Daoy (cell line): ENCODE measurements around the gene SCGB2A2. TPM values are rescaled to one million over a fixed set of nuclear protein-coding genes. Genes with fewer than 3 reads are reported as not detected.

Experiments used
- DNase-seq: peaks from one replicate; pipeline ENCODE4 v3.0.0-alpha.2; 2015; ENCODE audit warnings: low read depth
- total RNA-seq: library from RNA; depleted of rRNA; stranded (reverse); fragments of >200 nt; shearing (Covaris generic); gene quantifications from 2 replicates; pipeline ENCODE4 v1.2.3, GENCODE V29; 2014; rRNA removed

SCGB2A2 gene
- not detected in 2 replicates for total RNA-seq

DNA sequence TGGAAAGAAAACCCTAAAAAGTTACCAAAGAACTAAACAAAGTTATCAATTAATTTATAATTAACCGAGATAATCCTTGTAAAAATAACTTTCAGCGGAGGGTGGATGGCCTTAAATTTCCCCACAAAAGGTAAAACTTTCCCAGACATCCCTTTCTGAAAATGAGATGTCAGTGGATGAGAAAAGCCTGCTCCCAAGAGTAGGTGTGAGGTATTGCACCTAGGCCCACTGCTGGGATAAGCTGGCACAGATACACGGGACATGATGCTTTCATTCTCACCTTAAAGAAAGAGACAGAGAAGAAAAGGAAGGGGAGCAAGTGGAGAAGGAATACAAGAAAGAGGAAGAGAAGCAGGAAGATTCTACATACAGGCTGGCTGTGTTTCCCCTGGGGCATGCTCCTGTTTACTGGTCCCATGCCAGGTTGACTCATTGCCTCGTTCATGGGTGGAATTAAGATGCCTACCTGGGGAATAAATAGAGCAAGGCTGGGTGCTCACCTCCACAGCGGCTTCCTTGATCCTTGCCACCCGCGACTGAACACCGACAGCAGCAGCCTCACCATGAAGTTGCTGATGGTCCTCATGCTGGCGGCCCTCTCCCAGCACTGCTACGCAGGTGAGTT lies at the start of gene SCGB2A2:
SCGB2A2 (plus strand) TSS at position 505 of the 625 bp plus-strand sequence; CDS start at position 564, 59 bp downstream.
- peak; percentile 10 for DNase-seq

DNA sequence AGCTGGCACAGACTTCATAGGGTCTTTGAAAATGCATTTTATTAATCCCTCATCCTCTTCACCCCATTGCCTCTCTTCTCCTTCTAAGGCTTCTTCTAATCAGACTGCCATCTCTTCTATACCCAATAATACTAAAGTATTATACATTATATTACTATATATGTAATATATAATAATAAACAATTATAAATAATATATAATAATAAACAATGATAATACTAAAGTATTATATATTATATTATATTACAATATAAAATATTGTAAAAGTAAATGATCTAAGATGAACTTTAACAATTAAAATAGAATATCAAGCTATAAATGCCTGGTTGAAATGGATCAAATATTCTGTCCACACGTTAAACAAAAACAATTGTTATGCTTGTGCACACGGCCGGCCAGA lies 48.5 kb upstream of the SCGB2A2 start:
- DNase-seq: no peak

DNA sequence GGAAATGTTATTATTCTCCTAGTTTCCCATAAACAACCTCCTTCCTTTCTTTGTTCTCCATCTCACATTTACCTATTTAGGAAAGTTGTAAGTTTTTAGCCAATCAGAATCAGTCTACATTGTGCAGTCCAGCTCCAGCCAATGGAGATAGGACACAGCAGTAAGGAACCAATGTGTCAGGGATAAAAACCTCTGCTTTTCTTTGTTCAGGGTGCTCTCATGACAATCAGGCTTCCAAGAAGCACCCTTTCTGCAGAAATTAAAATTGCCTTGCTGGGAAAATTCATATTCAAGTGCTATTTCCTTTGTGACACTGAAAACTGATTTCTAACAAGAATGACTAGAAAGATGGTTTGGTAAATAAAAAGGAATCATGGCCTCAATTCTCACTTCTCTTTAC lies 46.9 kb upstream of the SCGB2A2 start:
- DNase-seq: no peak

DNA sequence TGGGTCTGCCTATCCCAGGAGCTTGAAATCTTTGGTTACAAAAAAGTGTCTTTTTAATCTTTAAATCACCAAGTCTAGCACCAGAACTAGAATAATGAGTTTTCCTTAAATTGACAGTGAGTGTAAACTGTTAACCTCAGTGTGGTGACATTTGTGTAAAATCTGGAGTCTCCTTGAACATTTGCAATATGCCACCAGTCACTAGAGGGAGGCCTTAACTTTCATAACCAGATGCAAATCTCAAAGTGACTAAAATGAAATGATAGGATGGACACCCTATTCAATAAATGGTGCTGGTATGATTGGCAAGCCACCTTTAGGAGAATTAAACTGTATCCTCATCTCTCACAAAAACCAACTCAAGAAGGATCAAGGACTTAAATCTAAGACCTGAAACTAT lies 36.2 kb upstream of the SCGB2A2 start:
- no peak for DNase-seq

DNA sequence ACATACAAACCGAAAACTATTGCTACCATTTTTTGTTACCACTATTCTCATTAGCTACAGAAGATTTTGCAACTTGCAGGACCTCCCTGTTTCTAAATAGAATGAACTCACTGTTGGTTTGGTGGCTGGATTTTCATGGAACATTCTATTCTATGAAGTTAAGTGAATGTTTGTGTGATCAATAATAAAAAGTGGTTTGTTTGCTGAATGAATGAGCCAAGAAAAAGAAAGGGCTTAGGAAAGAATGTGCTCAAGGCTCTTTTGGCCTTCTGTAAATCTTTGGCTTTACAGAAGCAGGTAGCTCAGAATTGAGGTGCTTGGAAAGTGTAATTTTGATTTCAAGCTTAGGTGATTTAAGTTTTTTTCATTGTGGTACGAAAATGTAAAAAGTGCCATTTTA lies 33.8 kb upstream of the SCGB2A2 start:
- no peak for DNase-seq

DNA sequence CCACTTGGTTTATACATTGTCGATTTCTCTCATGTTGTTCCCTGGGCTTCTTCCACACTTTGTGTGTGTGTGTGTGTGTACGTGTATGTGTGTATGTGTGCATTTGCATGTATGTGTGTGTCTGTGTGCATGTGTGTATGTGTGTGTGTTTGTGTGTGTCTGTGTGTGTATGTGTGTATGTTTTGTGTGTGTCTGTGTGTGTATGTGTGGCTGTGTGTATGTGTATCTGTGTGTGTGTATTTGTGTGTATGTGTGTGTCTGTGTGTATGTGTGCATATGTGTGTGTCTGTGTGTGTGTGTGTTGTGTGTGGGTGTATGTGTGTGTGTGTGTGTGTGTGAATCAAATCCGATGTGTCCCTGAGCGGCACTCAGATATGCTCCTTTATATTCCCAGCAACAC lies 32.5 kb upstream of the SCGB2A2 start:
- no peak for DNase-seq

DNA sequence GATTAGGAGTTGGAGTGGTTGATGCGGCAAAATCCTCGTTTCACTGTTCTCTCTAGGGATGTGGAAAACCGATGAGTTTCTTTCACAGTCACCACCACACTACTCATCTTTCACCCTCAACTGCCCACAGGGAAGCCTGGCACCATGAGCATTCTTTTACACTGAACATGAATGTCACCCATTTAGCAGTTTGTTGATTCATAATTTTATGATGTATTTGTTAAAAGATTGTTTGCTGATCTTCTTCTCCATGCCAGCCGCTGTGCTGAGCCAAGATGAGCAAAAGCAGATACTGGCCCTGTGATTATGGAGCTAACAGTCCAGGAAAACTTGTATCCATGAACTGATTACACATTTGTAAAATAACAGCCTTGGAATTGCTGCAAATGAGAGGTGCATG lies 31.8 kb upstream of the SCGB2A2 start:
- DNase-seq: no peak

DNA sequence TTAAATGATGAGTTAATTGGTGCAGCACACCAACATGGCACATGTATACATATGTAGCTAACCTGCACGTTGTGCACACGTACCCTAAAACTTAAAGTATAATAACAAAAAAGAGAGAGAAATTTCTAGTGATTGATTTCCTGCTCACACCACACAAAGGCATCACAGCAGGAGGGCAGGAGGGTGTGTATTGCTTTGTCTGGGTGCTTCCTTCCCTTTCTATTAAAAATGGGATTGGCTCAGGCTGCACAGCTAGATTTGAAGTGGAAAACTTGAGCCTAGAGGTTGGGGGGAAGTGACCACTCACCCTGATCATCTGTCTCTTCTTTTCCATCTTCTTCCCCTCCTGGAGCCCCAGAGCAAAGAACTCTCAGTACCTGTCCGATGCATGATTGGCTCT lies 28.9 kb upstream of the SCGB2A2 start:
- DNase-seq: no peak

DNA sequence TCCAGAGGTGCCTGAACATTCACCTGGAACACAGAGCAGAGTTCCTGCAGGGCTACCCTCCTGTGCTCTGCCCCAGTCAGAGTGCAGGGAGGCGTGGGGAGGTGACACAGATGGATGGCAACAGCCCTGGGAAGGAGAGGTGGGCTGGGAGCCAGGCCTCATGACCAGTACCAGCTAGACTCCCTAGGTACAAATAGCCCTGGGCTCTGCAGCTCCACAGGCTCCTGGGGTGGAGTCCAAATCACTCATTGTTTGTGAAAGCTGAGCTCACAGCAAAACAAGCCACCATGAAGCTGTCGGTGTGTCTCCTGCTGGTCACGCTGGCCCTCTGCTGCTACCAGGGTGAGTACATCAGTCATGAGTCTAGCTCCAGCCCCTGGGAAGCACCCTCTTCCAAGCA lies 27.9 kb upstream of the SCGB2A2 start, which contains the start of gene SCGB1D2:
SCGB1D2 (plus strand) TSS at position 219 of the 400 bp plus-strand sequence; CDS start at position 288, 69 bp downstream.
- DNase-seq: peak; percentile 56

DNA sequence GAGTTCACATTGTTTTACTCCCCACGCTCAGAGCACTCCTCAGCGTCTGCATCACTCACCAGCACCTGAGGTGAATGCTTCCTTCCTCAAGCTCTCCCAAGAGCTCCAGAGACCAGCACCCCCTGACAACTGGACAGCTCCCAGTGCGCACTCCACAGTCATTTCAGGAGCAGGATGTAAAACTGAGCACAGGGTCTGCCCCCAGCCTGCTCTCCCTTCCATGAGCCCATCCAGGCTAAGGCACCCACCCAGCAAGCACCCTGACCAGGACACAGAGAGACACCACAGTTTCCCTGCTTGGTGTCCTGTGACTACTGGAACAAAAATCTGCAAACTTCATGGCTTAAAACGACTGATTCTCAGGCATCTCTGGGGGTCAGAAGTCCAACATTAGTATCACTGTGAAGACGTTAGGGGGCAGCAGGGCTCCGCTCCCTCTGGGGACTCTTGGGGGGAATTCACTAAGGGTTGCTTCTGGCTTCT lies 24.6 kb upstream of the SCGB2A2 start:
- DNase-seq: peak; percentile 30

DNA sequence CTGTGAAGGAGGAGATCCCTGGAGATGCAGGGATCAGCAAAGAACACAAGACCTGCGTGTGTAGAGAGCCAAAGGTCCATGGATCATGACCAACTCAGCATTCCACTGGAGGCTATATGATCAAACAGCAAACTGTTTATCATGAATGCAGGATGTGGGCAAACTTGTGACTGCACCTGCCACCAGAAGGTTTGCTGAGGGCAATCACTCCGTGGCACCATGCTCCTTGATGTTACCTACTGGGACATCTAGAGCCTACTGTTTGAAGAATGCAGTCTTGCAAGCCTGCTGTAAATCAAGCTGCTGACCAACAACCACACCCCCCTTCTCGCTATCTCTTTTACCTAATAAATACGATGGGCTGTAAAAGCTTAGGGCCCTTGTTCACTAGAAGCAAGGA lies 18.3 kb upstream of the SCGB2A2 start:
- DNase-seq: no peak

DNA sequence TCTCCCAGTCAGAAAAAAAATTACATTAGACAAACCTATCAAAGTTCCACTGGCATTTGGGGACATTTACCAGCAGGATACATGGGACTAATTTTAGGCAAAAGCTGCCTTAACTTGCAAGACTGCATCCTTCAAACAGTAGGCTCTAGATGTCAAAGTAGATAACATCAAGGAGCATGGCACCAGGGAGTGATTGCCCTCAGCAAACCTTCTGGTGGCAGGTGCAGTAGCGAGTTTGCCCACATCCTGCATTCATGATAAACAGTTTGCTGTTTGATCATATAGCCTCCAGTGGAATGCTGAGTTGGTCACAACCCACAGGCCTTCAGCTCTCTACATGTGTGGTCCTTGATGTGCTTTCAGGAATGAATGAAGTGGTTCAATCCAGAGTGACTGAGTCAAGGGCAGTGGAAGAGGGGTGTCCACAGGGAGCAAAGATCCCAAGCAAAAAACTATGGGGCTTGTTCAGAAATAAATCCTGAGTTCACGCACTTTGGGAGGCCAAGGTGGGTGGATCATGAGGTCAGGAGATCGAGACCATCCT lies 15.9 kb upstream of the SCGB2A2 start:
- DNase-seq: no peak

DNA sequence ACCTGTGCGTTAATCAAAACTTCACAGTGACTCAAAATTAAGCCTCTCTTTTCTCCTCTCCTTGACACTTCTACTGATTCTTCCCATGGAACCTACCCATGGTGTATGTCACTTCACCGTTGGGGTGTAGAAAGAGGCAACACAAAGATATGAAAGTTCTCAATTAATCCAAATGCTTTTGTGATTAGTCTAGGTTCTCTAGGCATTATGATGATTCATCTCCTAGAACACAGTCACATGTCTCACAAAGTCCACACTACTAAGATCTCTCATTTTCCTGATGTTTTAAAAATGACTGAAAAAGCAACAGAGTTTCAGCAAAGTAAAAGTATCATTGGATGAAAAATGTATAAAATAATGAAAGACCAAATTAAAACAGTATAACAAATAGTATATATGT lies 13.7 kb upstream of the SCGB2A2 start:
- no peak for DNase-seq

DNA sequence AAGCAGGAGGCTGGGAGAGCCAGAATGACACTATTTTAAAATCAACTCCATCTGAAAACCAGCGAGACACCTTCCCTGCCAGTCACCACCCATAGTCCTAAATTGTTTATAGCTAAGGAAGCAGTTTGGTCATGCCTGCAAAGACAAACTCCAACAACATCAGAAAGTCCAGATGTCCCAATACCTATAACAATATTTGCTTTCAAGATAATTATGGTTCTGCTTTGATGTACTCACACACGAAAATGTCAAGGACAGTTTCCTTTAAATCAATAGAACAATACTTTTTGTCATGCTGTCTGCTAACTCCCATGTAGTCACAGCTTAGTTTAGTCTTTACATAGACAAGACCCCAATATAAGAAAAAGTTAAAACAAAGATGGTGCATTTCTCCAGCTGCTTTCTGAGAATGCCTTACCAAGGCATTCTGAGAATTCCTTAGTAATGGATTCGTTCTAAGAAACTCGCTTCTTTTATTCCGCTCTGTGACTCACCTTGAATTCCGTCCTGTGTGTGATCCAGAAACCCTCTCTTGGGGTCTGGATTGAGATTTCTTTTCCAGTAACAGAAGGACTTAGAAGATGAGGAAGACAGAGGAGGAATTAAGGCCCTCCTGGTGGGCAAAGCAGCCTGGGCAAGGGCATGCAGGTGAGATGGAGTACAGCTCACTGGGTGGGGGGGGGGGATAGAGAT lies 9.6 kb upstream of the SCGB2A2 start:
- no peak for DNase-seq

DNA sequence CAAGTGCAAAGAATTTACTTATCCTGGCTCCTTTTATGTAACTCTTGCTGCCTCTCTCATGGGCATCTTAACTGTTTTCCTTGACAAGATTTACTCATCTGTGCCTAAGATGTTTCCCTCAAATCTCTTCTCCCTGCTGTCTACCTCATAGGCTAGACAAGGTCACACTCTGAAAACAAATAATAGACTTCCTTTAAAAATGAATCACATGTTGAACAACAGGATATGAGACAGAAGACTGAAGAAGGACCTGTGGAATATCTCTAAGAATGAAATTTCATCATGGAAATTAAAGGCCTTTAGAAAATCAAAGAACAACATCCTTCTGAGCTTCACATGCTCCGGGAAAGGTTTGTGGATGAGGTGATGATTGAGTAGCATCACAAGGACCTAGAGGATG lies 6.0 kb upstream of the SCGB2A2 start:
- no peak for DNase-seq

DNA sequence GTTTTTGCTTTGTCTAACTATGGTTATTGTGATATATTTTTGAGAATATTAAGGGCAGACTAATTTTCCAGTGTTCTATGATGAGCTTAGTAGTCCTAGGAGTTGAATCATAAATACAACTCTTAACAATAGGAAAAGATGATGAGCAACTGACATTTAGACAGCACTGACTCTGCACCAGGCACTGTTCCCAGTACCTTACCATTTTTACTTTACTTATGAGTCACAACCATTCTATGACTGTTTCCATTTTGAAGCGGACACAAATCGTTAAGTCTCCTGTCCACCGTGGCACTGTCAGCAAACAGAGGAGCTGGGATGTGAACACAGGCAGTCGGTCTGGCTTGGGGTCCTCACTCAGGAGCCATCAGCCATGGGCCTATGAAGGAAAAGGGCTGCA lies 3.4 kb upstream of the SCGB2A2 start:
- peak; percentile 33 for DNase-seq

DNA sequence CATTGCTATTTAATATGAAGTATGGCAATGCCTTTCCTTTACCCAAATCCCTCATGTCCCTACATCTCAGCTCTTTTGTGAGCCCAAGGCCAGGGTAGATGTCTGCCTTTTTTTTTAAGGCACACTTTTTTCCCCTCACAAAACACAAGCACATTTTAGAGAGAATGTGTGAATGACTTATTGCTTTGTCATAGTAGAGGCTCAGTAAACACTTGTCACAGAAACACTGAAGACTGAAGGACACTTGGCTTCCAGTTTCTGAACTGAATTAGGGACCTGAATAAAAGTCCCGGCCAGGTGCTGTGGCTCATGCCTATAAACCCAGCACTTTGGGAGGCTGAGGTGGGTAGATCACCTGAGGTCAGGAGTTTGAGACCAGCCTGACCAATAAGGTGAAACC lies 2.9 kb upstream of the SCGB2A2 start:
- DNase-seq: no peak

DNA sequence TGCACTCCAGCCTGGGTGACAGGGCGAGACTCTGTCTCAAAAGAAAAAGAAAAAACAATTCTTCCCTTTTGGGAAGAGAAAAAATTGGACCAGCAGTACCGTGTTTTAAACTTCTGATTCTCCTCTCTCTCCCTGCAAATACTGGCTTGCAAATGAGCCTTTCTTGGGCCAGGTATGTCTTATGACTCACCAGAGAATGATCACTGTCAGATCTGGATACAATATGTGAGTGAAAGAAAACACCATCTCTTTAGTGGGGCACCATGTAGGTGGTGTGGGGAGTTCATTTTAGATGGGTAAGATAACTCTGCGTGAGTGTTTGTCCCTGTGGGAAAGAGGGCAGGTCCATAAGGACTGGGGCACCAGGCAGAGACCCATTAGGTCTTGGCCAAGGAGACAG lies 2.4 kb upstream of the SCGB2A2 start:
- no peak for DNase-seq

DNA sequence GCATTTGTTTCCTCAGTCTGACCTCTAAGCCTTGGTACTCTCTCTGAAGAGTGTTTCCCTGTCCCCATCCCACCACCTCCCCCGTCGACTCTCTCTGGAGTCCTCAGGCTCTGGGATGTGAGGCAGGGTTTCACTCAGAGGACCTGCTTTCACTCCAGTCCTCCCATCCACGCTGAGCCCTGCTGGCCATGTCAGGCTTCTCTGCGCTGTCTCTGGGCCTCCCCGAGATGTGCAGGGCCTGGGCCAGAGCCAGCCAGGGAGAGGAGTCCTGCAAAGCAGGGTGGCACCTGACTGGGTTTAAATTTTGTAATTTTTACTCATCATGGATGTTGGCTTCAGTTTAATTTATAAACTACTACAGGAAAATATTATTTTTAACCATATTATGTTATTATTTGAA lies 3.3 kb downstream of the SCGB2A2 start:
- DNase-seq: no peak

DNA sequence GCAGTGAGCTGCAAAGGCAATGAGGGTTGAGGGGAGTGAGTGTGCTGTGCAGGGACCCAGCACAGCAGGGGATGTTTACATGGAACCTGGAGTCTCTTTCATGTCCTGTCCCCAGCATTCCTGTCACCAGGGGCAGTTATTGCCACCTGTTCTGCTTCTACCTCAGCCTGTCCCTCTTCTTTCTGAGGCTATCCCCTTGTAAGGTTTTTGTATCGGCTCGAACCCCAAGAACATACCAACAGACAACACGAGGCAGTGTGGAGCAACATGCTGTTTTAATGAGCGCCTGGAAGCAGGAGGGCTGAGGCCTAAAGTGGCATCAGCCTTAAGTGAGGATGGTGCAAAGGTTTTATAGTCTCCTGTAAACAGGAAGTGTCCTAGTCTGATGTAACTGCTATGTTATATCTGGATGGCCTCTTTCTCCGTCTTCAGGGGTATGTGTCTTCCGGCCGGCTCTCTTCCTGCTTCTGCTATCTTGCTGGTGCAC lies 3.9 kb downstream of the SCGB2A2 start:
- DNase-seq: no peak

DNA sequence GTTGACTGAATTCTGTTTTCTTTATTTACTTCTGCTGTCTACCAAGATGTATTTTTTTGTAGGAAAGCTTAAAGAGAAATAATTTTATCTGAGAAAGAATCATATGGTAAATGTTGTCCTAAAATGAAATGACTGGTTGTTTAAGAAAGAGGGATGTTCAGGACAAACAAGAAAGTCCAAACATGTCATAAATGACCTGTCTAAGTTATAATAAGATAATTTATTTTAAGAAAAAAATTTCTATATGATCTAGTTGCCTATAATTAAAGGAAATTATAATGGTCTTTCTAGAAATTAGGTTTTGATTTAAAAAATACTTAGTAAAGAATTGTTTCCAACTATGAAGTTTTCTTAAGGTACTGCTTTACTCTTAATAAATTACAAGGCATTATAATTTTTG lies 10.5 kb downstream of the SCGB2A2 start:
- no peak for DNase-seq

DNA sequence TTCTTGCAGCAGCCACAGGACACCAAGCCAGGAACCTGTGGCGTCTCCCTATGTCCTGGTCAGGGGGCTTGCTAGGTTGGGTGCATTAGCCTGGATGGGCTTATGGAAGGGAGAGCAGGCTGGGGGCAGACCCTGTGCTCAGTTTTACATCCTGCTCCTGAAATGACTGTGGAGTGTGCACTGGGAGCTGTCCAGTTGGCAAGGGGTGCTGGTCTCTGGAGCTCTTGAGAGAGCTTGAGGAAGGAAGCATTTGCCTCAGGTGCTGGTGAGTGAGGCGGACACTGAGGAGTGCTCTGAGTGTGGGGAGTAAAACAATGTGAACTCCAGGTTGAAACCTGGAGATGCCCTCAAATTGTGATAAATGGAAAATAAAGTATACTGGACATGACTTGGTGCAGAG lies 25.5 kb downstream of the SCGB2A2 start:
- no peak for DNase-seq

DNA sequence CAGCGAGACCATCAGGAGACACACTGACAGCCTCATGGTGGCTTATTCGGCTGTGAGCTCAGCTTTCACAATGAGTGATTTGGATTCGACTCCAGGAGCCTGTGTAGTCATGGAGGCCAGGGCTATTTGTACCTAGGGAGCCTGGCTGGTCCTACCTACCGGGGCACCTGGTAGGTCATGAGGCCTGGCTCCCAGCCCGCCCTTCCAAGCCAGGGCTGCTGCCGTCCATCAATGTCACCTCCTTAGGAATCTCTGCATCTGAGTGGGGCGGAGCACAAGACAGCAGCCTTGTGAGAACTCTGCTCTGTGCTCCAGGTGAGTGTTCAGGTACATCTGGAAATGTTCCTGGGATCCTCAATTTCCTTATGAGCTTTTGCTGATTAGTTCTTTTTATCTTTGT lies 29.0 kb downstream of the SCGB2A2 start, which contains the start of gene SCGB1D4:
SCGB1D4 (minus strand) TSS at position 101 of the 400 bp plus-strand sequence; CDS start at position 36, 65 bp downstream.
- no peak for DNase-seq
